PC-9 (cell line): ENCODE data around the gene MKS1. TPM values are rescaled to one million over a fixed set of nuclear protein-coding genes. Genes with fewer than 3 reads are reported as not detected.

Experiments used
- BruUV-seq: library from RNA; stranded (reverse); fragments of 400-500 nt; replicated peaks from 2 replicates; lab custom pipeline; 2021; lab: Mats Ljungman, UMichigan
- CTCF ChIA-PET: fragments of 300-600 bp; sonication (Branson Sonifier 250); formaldehyde crosslinking; loops from one replicate; lab custom pipeline; 2022; ENCODE audit warnings: antibody characterized with exemption; lab: Charles Lee
- POLR2A ChIA-PET: fragments of 300-600 bp; sonication (Branson Sonifier 250); formaldehyde crosslinking; loops from one replicate; lab custom pipeline; 2022; ENCODE audit warnings: antibody characterized with exemption; ENCODE audit not compliant: unreplicated experiment; lab: Charles Lee
- DNase-seq, 2 experiments: peaks; one replicate each; pipeline versions ENCODE4 v3.0.0 to v3.0.0-alpha.2; 2015 to 2022; ENCODE audit warnings: mixed read lengths in 1 of 2
- H2AFZ ChIP-seq: fragments of 200-600 bp; sonication (generic); 2 replicates; pipeline ENCODE4 v1.8.1; 2017; ENCODE audit warnings: antibody characterized with exemption
- H3F3A ChIP-seq: fragments of 200-600 bp; sonication (generic); 2 replicates; pipeline ENCODE4 v1.8.1; 2017; ENCODE audit warnings: antibody characterized with exemption, mild to moderate bottlenecking, low read depth; ENCODE audit not compliant: insufficient read depth
- H3K27ac ChIP-seq: fragments of 200-600 bp; sonication (generic); 2 replicates; pipeline ENCODE4 v1.6.1; 2016; ENCODE audit warnings: mixed run types
- H3K27me3 ChIP-seq: fragments of 200-600 bp; sonication (generic); 2 replicates; pipeline ENCODE4 v1.6.1; 2016; ENCODE audit warnings: low read depth, mixed run types; ENCODE audit not compliant: insufficient read depth
- H3K36me3 ChIP-seq: fragments of 200-600 bp; sonication (generic); 2 replicates; pipeline ENCODE4 v1.6.1; 2016; ENCODE audit warnings: low read depth, mixed run types
- H3K4me1 ChIP-seq: fragments of 200-600 bp; sonication (generic); replicated peaks from 2 replicates; pipeline ENCODE4 v1.6.1; 2016; ENCODE audit warnings: mixed run types; ENCODE audit not compliant: insufficient read depth
- H3K4me2 ChIP-seq: fragments of 200-600 bp; sonication (generic); 2 replicates; pipeline ENCODE4 v1.6.1; 2017; ENCODE audit warnings: mixed run types
- H3K4me3 ChIP-seq: fragments of 200-600 bp; sonication (generic); 2 replicates; pipeline ENCODE4 v1.6.1; 2016; ENCODE audit warnings: mixed run types
- H3K79me2 ChIP-seq: fragments of 200-600 bp; sonication (generic); 2 replicates; pipeline ENCODE4 v1.6.1; 2017; ENCODE audit warnings: low read depth, mixed run types
- H3K9me2 ChIP-seq: fragments of 200-600 bp; sonication (generic); 2 replicates; pipeline ENCODE4 v1.8.1; 2017; ENCODE audit warnings: mild to moderate bottlenecking; ENCODE audit not compliant: insufficient read depth
- H3K9me3 ChIP-seq: fragments of 200-600 bp; sonication (generic); 2 replicates; pipeline ENCODE4 v1.8.1; 2016; ENCODE audit warnings: low read depth; ENCODE audit not compliant: insufficient read depth
- H4K20me1 ChIP-seq: fragments of 200-600 bp; sonication (generic); 2 replicates; pipeline ENCODE4 v1.8.1; 2017; ENCODE audit not compliant: insufficient read depth
- EZH2 ChIP-seq: fragments of 200-600 bp; sonication (generic); IDR thresholded peaks from 2 replicates; pipeline ENCODE4 v1.8.0; 2017; ENCODE audit warnings: antibody characterized with exemption, low read depth
- intact Hi-C: fragments of 100-400 bp; cut with micrococcal nuclease; formaldehyde crosslinking; loops from one replicate; pipeline ENCODE4 v1.10.0; 2022; ENCODE audit not compliant: unreplicated experiment
- total RNA-seq: library from RNA; stranded (reverse); gene quantifications from 2 replicates; pipeline ENCODE4 v1.2.3, GENCODE V29; 2021
- TF ChIP-seq, protein P1 (sequence below): fragments of 200-600 bp; sonication (generic); conservative IDR thresholded peaks from 2 replicates; pipeline ENCODE4 v1.6.1; 2017; ENCODE audit warnings: mixed run types, antibody characterized with exemption, mild to moderate bottlenecking, moderate library complexity

The MKS1 gene
- total RNA-seq, 1 experiment from 2014 or later: 28.6 TPM

GRCh38 chr17:58264407-58265103, 45.5 kb upstream of the MKS1 start:
- no peak overlapping the region for H3K4me2 ChIP-seq
- no peak overlapping the region for H2AFZ ChIP-seq
- no peak overlapping the region for H3K4me3 ChIP-seq
- H3K79me2 ChIP-seq: no peaks in the 10 kb centered on the region
- 0 out of 2 replicates have a peak, but pooled peaks cover 5% of the 10 kb centered on the region for H4K20me1 ChIP-seq
- H3K27me3 ChIP-seq: peaks cover 98% of the 10 kb centered on the region
- no TSS peak for BruUV-seq
- H3F3A ChIP-seq: no peaks in the 10 kb centered on the region
- no peaks in the 10 kb centered on the region for H3K36me3 ChIP-seq
- no peaks in the 10 kb centered on the region for H3K9me3 ChIP-seq
- no peaks in the 10 kb centered on the region for H3K4me1 ChIP-seq
- POLR2A ChIA-PET: no interaction called here
- intact Hi-C loops: no loop called here
- no peaks in the 10 kb centered on the region for H3K9me2 ChIP-seq
- no peak for DNase-seq
- CTCF ChIA-PET: no interaction called here
- TF ChIP-seq EZH2: no peak
- TF ChIP-seq, protein P1, sequence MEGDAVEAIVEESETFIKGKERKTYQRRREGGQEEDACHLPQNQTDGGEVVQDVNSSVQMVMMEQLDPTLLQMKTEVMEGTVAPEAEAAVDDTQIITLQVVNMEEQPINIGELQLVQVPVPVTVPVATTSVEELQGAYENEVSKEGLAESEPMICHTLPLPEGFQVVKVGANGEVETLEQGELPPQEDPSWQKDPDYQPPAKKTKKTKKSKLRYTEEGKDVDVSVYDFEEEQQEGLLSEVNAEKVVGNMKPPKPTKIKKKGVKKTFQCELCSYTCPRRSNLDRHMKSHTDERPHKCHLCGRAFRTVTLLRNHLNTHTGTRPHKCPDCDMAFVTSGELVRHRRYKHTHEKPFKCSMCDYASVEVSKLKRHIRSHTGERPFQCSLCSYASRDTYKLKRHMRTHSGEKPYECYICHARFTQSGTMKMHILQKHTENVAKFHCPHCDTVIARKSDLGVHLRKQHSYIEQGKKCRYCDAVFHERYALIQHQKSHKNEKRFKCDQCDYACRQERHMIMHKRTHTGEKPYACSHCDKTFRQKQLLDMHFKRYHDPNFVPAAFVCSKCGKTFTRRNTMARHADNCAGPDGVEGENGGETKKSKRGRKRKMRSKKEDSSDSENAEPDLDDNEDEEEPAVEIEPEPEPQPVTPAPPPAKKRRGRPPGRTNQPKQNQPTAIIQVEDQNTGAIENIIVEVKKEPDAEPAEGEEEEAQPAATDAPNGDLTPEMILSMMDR: no peak
- H3K27ac ChIP-seq: no peak overlapping the region

- intact Hi-C loops: no loop called here
- Histone ChIP-seq H3K4me2 (no peak overlapping the region), H3K9me3 (no peaks in the 10 kb centered on the region), H3K36me3 (no peaks in the 10 kb centered on the region), H3K79me2 (no peaks in the 10 kb centered on the region), H3K9me2 (no peaks in the 10 kb centered on the region; the same call in 1 of the 2 replicates), H3K4me1 (no peaks in the 10 kb centered on the region), H3K4me3 (no peak overlapping the region), H4K20me1 (0 out of 2 replicates have a peak, but pooled peaks cover 5% of the 10 kb centered on the region), H3K27ac (no peak overlapping the region), H2AFZ (no peak overlapping the region), H3F3A (no peaks in the 10 kb centered on the region), H3K27me3 (peaks cover 99% of the 10 kb centered on the region)
- ChIA-PET CTCF (no interaction called here), POLR2A (no interaction called here)
- TF ChIP-seq EZH2: no peak
- DNase-seq: no peak
- BruUV-seq: no TSS peak
Measured at GRCh38 chr17:58263773-58264172, 44.7 kb upstream of the MKS1 start.

DNA sequence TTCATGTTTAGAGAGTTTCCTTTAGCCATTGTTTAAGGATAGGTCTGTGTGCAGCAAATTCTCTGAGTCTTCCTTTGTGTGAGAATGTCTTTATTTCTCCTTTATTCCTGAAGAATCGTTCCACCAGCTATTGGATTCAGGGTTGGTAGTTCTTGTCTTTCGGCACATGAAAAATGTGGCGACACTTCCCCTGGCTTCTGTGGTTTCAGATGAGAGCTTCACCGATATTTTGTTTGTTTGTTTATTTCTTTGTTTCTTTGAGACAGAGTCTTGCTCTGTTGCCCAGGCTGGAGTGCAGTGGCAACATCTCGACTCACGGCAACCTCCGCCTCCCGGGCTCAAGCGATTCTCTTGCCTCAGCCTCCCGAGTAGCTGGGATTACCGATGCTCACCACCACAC, 43.1 kb upstream of the MKS1 start:
- Histone ChIP-seq H3K27ac (no peak overlapping the region), H2AFZ (no peak overlapping the region), H3K4me3 (no peak overlapping the region), H3K9me2 (no peaks in the 10 kb centered on the region; the same call in 1 of the 2 replicates), H3K79me2 (no peaks in the 10 kb centered on the region), H3F3A (no peaks in the 10 kb centered on the region), H3K4me2 (no peak overlapping the region), H4K20me1 (0 out of 2 replicates have a peak, but pooled peaks cover 5% of the 10 kb centered on the region), H3K9me3 (no peaks in the 10 kb centered on the region), H3K27me3 (peaks cover 98% of the 10 kb centered on the region), H3K36me3 (no peaks in the 10 kb centered on the region), H3K4me1 (no peaks in the 10 kb centered on the region)
- ChIA-PET POLR2A (no interaction called here), CTCF (no interaction called here)
- intact Hi-C loops: no loop called here
- DNase-seq: no peak
- TF ChIP-seq, protein P1: no peak
- TF ChIP-seq EZH2: no peak
- BruUV-seq: no TSS peak
